HL-60 (cell line): Measurements from ENCODE around the gene AKAP13.

Experiments used
- DNase-seq, 2 experiments: peaks; one replicate each; pipeline ENCODE4 v3.0.0-alpha.2; 2010 to 2020; ENCODE audit warnings: low read depth in 1 of 2, low spot score in 1 of 2
- H3K27ac ChIP-seq: fragments of 250-450 bp; sonication (Bioruptor Pico); replicated peaks from 2 replicates; pipeline ENCODE4 v1.5.1; 2020; ENCODE audit warnings: mild to moderate bottlenecking, moderate library complexity
- H3K27me3 ChIP-seq: fragments of 250-450 bp; sonication (Bioruptor Pico); 2 replicates; pipeline ENCODE4 v1.5.1; 2021; ENCODE audit warnings: mild to moderate bottlenecking, moderate library complexity; ENCODE audit not compliant: insufficient read depth, poor library complexity, severe bottlenecking
- H3K4me3 ChIP-seq: replicated peaks from 2 replicates; pipeline ENCODE4 v1.5.1; 2011; ENCODE audit warnings: mild to moderate bottlenecking, control low read depth, low read length; ENCODE audit not compliant: insufficient read depth
- GABPA ChIP-seq: IDR thresholded peaks from 2 replicates; pipeline ENCODE4 v1.6.1; 2012; ENCODE audit warnings: low read depth
- POLR2AphosphoS5 ChIP-seq: IDR thresholded peaks from 2 replicates; pipeline ENCODE4 v1.6.1; 2012; ENCODE audit warnings: low read depth
- REST ChIP-seq: IDR thresholded peaks from 2 replicates; pipeline ENCODE4 v1.6.1; 2012; ENCODE audit warnings: low read depth; ENCODE audit not compliant: insufficient replicate concordance
- SPI1 ChIP-seq: IDR thresholded peaks from 2 replicates; pipeline ENCODE4 v1.6.1; 2012; ENCODE audit warnings: low read depth, mild to moderate bottlenecking, borderline replicate concordance
- TF ChIP-seq, protein P1 (sequence below): IDR thresholded peaks from one replicate; pipeline ENCODE4 v1.5.1; 2011; ENCODE audit warnings: low read length, control low read depth, inconsistent platforms; ENCODE audit not compliant: insufficient read depth

The AKAP13 gene

GRCh38 chr15:85427286-85428028 is 47.1 kb downstream of the AKAP13 start:
- H3K27ac ChIP-seq: no peak overlapping the region
- H3K4me3 ChIP-seq: no peak overlapping the region
- no peak for DNase-seq
- TF ChIP-seq, protein P1, sequence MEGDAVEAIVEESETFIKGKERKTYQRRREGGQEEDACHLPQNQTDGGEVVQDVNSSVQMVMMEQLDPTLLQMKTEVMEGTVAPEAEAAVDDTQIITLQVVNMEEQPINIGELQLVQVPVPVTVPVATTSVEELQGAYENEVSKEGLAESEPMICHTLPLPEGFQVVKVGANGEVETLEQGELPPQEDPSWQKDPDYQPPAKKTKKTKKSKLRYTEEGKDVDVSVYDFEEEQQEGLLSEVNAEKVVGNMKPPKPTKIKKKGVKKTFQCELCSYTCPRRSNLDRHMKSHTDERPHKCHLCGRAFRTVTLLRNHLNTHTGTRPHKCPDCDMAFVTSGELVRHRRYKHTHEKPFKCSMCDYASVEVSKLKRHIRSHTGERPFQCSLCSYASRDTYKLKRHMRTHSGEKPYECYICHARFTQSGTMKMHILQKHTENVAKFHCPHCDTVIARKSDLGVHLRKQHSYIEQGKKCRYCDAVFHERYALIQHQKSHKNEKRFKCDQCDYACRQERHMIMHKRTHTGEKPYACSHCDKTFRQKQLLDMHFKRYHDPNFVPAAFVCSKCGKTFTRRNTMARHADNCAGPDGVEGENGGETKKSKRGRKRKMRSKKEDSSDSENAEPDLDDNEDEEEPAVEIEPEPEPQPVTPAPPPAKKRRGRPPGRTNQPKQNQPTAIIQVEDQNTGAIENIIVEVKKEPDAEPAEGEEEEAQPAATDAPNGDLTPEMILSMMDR: no peak
- TF ChIP-seq REST: no peak
- no peak for TF ChIP-seq POLR2AphosphoS5
- no peak for TF ChIP-seq GABPA
- no peak for TF ChIP-seq SPI1
- no peaks in the 10 kb centered on the region for H3K27me3 ChIP-seq

DNA sequence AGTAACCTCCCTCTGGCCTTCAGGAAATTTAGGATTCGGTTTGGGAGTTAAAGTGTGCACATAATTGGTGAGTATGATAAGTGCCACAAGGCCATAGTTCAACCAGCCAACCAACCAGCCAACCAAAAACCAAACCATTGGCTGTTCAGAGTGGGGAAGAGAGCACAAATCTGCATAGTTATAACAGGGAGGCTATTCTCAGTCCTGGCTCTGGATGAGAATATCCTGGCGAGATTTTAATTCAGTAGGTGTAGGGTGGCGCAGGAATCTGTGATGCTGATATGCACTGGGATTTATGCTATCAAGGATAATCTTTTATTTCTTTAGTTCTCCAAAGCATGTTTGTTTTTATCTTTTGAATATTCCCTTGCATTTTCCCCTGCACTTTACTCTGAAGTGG is 49.1 kb downstream of the AKAP13 start:
- Histone ChIP-seq H3K27ac (no peak overlapping the region), H3K27me3 (no peaks in the 10 kb centered on the region), H3K4me3 (no peak overlapping the region)
- TF ChIP-seq, protein P1: no peak
- TF ChIP-seq SPI1 (no peak), POLR2AphosphoS5 (no peak)
- no peak for DNase-seq

- TF ChIP-seq POLR2AphosphoS5: no peak
- no peak for TF ChIP-seq REST
- TF ChIP-seq GABPA: no peak
- TF ChIP-seq, protein P1: no peak
- no peak for TF ChIP-seq SPI1
These were observed 50.2 kb downstream of the AKAP13 start for GRCh38 chr15:85430406-85431204.

More at GRCh38 chr15:85430406-85431204, 50.2 kb downstream of the AKAP13 start:
- Histone ChIP-seq H3K4me3 (no peak overlapping the region), H3K27ac (no peak overlapping the region), H3K27me3 (no peaks in the 10 kb centered on the region)
- no peak for DNase-seq
